Activated T-helper 1 cell treated with Interleukin-2 at 50 U/mL for 16 hours (primary cell): Measurements from ENCODE around the gene VKORC1L1.
"Not testable (repeated sequence)": the region's sequence is repeated elsewhere in the genome, so short reads cannot be mapped to it uniquely, and the experiment has no call there.

Experiments used
- DNase-seq: peaks from one replicate; pipeline ENCODE4 v3.0.0-alpha.2; 2020; ENCODE audit warnings: low read depth

The VKORC1L1 gene

DNA sequence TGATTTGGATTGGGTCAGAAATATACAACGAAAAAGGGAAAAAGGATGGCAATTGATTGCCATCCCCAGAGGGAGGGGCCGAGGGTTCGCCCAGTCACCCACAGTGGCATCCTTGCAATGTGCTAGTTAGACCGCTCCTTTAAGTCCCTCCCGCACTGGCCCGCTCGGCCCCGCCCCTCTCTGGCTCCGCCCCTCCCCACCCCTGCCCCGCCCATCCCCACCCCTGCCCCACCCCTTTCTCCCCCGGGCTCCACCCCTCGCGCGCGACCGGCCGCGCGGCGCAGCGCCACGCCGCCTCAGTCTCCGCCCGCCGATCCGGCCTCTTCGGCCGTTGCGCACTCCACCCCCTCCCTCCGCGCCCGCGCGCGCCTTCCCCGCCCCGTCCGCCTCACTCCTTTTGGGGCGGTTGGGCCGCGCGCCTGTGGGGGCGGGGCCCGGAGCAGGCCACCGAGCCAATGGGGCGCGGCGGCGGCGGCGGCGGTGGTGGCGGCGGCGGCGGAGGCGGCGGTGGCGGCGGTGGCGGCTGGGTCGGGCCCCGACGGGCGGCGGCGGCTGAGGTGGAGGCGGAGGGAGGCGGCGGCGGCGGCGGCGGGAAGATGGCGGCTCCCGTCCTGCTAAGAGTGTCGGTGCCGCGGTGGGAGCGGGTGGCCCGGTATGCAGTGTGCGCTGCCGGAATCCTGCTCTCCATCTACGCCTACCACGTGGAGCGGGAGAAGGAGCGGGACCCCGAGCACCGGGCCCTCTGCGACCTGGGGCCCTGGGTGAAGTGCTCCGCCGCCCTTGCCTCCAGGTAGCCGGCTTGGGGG is at the start of gene VKORC1L1:
VKORC1L1 (plus strand) TSS at position 299 of the 806 bp plus-strand sequence; CDS start at position 597, 298 bp downstream.
- DNase-seq, result peak; percentile 96

DNA sequence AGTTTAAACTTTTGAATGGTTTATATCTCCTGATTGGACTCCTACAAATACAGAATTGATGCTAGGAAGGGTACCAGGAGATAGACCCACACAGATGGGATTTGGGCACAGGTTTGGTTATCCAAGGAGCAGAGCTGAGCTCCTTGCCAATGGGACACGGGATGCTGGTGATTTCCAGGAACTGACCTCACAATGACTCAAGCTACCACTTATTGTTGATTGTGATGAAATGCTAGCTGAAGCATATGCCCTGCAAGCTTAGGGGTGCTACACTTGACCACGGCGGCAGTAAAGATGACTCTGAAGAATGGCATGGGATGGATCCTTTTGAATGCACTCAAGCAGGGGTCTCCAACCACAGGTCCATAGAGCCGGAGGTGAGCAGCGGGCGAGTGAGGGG is 45.5 kb upstream of the VKORC1L1 start:
- DNase-seq, result no peak

DNA sequence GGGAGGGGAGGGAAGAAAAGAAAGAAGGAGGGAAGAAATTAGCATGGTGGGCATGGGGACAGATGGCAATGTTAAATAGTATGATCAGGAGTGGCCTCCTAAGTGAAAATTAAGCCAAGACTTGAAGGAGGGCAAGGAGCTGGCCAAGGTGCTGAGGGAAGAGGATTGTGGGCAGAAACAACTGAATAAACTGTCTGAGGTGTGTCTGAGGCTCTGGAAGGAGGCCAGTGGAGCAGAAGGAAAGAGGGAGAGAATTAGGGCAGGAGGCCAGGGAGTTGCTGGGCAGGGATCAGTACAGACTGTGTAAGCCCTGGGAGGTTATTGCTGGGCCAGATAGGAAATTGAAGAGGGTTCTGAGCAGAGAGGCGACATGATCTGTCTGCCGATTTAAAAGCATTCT is 40.6 kb upstream of the VKORC1L1 start:
- DNase-seq, result no peak

DNA sequence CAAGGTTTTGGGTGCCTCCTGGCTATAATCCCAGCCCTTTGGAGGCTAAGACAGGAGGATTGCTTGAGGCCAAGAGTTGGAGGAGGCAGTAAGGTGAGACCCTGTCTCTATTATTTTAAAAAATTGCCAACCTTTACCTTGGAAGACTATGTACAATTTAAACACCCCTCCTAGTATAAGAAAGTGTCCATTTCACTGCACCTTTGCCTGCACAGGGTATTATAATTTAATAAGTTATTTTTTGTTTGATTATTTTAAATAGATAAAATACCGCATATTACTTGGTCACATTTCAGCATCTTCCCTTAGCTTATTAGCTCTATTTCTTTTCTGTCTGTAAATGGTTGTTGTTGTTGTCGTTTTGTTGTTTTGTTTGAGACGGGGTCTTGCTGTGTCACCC is 36.2 kb upstream of the VKORC1L1 start:
- DNase-seq, result not testable (repeated sequence)

DNA sequence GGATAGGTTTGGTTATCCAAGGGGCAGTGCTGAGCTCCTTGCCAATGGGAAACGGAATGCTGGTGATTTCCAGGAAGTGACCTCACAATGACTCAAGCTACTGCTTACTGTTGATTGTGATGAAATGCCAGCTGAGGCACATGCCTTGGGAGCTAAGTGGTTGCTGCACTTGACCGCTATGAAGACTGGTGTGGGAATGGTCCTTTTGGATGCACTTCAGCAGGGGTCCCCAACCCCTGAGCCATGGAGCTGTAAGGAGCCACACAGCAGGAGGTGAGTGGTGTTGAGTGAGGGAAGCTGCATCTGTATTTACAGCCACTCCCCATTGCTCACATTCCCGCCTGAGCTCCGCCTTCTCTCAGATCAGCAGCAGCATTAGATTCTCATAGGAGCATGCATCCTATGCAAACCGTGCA is 35.3 kb upstream of the VKORC1L1 start:
- DNase-seq, result not testable (repeated sequence)

DNA sequence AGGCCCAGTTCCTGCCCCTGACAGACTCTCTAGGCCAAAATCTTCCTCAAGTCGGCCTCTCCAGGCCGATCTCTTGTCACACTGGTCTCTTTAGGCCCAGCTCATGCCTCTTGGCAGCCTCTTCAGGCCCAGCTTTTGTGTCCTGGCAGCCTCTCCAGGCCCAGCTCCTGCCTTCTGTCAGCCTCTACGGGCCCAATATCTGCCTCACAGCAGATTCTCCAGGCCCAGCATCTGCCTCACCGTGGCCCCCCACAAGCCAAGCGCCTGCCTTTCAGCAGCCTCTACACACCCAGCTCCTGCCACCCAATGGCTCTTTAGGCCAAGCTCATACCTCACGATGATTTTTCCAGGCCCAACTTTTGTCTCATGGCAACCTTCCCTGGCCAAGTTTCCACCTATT is 33.0 kb upstream of the VKORC1L1 start:
- DNase-seq, result no peak

DNA sequence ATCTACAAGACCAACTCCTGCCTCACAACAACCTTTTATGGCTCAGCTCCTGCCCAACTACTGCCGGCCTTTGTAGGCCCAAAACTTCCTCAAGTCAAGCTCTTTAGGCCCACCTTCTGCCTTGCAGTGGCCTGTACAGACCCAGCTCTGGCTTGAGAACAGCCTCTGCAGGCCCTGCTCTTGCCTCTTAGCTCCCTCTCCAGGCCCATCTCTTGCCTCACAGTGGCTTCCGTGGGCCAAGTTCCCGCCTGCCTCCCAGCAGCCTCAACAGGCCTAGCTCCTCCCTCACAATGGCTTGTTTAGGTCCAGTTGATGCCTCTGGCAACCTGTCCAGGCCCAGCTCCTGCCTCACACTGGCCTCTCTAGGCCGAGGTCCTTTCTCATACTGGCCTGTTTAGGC is 32.4 kb upstream of the VKORC1L1 start:
- no peak for DNase-seq

DNA sequence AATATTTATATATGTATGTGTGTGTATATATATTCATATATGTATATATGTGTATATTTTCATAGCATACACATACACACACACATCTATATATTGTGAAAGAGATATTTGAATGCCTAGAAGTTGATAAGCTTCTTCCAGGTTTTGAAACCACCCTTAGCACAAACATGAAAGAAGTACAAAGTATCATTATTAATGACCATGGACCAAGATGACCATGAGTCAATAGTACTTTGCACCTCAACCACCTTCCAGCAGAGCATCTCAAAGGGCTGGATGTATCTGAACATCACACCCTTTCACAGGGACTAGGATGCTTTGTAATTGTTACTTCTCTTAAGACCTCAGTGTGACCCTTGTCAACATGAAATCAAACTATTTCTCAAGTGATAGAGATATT is 29.3 kb upstream of the VKORC1L1 start:
- DNase-seq, result not testable (repeated sequence)

DNA sequence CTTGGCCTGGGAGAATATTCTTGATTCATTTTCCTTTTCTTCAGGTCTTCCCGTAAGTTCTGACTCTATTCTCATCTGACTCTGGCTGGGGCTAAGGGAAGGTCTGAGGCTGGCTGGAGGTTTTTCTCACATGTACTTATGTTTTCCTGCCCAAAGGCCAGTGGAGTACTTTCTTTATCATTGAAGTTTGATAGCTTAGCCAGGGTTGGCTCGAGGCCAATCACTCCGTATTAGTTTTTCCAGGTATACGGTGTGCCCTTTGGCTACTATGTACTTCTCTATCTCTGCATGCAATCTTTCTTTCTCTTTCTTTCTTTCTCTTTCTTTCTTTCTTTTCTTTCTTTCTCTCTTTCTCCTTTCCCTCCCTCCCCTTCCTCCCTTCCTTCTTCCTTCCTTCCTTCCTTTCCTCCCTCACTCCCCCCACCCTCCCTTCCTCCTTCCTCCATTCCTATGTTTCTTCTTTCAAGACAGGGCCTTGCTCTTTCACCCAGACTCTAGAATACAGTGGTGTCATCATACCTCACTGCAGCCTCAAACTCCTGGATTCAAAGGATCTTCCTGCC is 26.8 kb upstream of the VKORC1L1 start:
- no peak for DNase-seq

DNA sequence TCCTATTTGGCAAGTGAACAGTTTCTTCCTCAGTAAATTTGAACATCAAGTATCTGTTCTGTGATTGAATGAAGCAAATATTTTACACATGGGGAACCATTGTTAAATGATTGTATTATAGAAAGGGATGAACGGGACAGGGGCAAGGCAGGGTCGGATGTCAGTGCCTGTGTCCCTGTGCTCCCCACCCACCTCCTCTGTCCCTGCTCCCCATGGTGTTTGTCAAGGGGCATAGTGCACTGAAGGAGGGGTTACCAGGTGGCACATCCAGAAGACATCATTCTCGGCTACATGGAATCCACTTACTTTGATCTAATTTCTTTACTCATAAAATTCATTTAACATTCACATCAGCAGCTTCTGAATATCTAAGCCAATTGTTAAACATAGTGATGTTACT is 19.4 kb upstream of the VKORC1L1 start:
- not testable (repeated sequence) for DNase-seq

DNA sequence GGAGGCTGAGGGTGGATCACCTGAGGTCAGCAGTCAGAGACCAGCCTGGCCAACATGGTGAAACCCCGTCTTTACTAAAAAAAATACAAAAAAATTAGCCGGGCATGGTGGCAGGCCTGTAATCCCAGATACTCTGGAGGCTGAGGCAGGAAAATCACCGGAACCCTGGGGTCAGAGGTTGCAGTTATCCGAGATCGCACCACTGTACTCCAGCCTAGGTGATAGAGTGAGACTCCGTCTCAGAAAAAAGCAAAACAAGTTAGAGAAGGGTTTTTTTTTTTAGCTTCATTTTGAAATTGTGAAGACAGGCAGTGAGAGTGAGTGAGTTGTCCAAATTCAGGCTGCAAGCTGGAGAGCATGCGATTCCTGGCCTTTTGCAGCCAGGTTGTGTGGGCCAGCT is 19.0 kb upstream of the VKORC1L1 start:
- DNase-seq, result not testable (repeated sequence)

DNA sequence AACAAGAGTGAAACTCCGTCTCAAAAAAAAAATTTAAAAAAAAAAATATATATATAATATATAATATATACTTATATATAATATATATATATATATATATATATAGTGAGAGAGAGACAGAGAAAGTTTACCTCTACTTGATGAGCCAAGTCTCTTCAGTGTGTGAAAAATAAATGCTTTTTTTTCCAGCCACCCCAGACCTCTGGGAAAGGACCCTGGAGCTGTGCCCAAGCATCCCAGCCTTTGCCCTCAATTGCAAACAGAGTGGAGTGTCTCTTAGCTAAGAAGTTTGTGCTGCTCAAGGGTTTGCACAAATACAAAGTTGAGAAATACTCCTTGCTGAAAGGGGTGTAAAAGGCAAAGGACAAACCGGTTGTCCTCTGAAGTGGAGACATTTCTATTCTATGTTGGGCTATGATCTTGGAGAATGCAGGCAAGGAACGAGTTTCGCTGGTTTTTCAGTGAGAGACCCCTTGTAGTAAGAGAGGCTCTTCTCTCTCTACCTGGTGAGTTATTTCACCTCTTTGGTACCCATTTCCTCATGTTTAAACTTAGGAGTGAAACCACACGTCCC is 15.5 kb upstream of the VKORC1L1 start:
- DNase-seq, result not testable (repeated sequence)

DNA sequence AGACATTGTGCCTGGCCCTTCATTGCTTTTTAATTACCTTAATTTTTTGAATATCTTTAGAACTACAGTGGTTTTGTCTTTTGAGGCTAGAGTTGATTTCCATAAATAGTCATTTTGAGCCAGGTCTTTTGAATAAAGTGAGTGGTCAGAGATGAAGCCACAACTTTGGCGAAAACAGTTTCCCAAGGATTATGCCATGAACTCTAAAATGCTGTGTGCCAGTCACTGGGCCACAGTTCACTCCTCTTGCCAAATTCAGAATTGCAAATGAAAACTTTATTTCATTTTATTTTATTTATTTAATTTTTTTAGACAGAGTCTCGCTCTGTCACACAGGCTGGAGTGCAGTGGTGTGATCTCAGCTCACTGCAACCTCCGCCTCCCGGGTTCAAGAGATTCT is 14.2 kb upstream of the VKORC1L1 start:
- not testable (repeated sequence) for DNase-seq

DNA sequence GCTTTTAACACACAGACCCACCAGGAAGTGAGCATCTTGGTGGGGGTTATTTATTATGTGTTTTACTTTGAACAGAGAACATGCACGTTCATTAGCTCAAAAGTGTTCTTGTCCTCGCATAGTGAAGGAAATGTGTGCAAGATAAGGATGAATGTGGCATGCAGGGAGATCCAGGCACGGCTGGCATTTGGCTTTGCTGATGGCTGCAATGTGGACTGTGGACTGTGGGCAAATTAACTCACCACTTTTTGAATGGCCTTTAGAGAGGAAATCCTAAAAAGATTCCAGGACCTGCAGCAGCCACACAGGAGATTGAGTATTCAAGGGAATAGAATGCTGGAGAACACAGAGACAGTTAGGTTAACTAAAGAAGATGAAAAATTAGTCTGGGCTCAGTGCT is 6.6 kb upstream of the VKORC1L1 start:
- not testable (repeated sequence) for DNase-seq

DNA sequence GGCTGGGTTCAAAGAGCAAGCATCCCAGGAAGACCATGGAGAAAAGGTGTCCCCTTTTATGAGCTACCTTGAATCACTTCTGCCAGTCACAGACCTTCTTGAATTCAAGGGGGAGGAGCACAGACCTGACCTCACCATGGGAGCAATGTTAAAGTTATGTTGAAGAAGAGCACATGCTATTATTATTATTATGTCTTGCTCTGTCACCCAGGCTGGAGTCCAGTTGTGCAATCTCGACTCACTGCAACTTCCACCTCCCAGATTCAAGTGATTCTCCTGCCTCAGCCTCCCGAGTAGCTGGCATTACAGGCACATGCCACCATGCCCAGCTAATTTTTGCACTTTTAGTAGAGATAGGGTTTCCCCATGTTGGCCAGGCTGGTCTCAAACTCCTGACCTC is 5.2 kb upstream of the VKORC1L1 start:
- not testable (repeated sequence) for DNase-seq

DNA sequence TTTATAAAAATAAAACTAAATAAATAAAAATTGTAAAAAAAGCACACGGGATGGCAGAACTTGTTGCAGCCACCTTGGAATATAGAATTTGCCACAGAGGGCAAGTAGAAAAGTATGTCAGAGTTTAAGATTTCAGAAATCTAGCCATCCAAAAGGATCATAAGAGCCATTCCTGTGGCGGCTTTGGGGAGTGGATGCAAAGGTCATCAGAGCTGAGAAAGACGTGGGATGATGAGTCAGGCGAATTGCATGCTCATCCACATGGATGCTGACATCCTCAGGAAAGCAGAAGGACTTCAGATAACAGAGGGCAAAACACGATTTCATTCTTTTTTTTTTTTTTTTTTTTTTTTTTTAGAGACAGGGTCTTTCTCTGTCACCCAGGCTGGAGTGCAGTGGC is 3.6 kb upstream of the VKORC1L1 start:
- not testable (repeated sequence) for DNase-seq

DNA sequence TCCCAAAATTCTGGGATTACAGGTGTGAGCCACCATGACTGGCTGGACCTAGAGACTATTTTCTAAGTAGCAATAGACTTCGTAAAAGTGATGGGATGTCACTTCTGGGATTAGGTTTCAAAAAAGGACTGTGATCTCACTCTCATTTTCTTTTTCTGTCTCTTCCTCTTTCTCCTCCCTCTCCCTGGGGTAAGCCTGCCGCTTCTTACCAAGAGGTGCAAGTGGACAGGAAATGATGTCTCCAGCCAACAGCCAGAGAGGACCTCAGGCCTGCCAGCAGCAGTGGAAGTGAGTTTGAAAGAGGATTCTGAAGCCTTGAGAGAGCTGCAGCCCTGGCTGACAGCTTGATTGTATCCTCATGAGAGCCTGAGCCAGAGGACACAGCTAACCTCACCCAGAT is 1.4 kb upstream of the VKORC1L1 start:
- not testable (repeated sequence) for DNase-seq

DNA sequence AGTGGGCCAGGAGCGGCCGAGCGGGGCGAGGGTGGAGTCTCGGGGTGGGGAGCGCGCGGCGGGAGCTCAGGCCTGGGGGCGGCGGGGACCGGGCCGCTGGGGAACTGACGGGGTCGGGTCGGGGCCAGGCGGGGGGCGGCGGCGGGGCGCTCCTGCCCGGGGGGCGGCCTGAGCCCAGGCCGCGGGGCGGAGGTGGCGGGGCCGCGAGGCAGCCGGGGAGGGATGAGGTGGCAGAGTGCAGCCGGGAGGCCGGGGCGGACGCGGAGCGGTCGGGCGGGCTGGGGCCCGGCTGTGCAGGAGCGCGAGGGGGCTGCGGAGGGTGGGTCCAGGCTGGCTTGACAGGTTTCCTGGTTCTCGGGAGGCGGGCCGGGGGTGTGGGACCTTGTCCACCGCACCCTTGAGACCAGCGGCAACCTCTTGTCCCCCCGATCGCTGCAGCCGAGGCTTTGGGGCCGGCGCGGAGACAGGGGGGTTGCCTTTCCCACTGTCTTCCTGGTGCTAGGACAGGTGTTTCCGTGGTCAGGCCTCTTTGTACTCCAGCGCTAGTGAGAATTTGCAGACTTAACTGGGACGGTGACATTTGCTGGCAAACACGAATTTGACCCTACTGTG is 814 bp downstream of the VKORC1L1 start:
- DNase-seq, result not testable (repeated sequence)

DNA sequence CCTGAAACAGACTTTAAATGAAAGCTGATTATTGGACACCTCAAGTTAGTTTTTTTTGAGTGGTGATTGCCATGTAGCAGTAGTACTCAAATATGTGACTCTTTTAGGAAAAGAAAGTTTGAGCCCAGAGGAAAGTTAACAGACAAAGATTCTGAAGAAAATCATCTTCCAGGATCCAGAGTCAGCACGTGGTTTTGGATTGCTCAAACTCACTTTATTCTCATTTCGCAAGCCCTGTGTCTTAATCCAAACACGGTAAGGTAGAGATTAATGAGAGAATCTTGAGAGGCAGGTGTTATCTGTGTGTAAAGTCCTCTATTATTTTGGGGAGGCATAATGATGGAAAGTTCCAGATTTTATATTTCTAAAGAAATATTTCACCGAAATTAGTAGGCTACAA is 2.8 kb downstream of the VKORC1L1 start:
- DNase-seq, result not testable (repeated sequence)

DNA sequence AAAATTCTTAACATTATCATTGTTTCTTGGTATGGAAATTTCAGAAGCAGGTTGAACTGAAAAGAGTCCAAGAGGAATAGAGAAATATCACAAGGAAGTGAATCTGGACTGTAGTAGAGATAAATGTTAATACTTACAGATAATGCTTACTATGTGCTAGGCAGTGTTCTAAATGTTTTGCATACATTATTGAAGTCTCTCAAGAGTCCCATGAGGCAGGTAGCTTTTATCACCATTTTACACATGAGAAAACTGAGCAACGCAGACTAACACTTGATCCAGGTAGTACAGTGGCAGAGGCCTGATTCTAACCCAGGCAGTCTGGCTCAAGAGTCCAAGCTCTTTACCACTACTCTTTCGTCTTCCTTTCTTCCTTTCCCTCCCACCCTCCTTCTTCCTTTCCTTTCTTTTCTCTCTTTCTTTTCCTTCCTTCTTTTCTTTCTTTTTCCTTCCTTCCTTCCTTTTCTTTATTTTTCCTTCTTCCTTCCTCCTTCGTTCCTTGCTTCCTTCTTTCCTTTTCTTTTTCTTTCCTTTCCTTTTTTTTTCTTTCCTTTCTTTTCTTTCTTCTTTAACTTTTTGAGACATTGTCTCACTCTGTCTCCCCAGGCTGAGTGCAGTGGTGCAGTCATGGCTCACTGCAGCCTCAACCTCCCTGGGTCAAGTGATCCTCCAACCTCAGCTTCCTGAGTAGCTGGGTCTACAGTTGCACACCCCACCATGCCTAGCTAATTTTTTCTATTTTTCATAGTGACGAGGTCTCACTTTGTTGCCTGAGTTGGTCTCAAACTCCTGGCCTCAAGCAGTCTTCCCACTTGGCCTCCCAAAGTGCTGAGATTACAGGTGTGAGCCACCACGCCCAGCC is 6.6 kb downstream of the VKORC1L1 start:
- DNase-seq, result not testable (repeated sequence)

DNA sequence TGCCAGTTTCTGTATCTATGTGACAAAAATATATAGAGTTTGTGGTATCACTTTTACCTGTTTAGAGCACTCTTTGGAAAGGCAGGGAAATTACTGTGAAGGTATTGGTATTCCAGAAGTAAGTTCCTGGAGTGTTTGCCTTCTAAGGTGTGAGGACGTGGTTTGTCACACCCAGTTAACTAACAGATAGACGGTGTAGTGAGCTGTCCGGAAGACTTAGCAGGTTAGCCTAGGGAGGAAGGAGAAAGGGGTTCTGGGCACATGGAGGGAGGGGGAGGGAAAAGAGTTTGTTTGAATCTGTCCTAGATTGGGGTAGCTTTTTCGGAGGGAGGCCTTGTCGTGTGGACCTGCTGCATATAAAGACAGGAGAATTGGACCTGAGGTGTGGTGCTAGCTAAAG is 7.4 kb downstream of the VKORC1L1 start:
- not testable (repeated sequence) for DNase-seq

DNA sequence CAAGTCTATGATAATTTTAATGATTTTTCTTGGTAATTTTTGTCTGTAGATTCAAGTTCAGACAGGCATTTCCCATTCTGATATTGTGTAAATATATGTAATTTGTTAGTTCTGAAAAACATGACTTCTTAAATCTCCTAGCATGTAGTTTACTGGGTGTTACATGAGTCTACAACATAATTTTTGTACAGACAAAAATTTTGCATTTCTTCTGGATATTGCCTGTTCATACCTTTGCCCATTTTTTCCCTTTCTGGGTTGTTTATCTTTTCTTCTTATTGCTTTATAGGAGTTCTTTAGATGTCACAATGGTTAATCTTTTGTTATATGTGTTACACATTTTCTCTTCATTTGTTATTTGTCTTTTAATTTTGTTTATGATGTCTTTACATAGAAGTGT is 12.1 kb downstream of the VKORC1L1 start:
- not testable (repeated sequence) for DNase-seq
